Bone marrow (tissue), 2 donors: ENCODE measurements around the gene TRIM33.
A peak's percentile ranks its signal among the peaks of the same experiment; 100 is the strongest.

Experiments
- DNase-seq, 2 donors: peaks; one replicate each; lab custom pipeline; 2025; lab: John Stamatoyannopoulos, UW

Gene TRIM33

DNA sequence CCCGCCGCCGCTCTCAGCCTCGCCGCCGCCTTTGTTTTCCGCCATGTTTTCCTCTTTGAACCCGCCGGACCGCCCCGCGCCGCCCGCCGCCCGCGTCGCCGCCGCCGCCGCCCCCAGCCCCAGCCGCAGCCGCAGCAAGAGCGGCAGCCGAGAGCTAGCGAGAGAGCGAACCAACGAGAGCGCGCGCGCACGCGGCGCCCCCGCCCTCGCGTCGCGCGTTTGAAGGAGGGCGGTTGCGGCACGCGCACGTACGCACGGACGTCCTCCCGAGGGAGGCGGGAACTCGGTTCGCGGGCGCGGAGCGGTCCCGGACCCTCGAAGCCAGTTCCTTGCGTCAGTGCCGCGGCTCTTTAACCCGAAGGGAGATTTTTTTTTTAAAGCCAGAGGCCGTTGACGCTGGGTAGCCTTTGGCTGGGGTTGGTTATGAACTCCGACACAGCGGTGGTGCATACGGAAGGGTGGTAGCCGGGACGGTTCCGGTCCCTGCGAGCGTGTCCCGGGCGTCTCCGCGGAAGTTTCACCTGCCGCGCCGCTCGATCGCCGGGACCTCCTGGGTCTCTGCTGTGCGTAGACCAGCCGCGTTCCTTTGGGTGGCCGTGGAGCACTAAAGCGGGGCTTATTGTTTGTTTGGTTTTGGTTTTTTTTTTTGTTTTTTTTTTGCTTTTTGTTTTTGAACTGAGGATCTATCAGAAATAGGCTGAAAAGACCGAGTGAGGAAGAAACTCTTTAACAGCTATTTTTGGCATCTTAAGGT lies at the start of gene TRIM33:
Gene TRIM33 (minus strand): TSS at position 172 of the 754 bp plus-strand sequence. CDS start 127 bp downstream, at position 45.
- peak; percentile 64 to 81 for DNase-seq

DNA sequence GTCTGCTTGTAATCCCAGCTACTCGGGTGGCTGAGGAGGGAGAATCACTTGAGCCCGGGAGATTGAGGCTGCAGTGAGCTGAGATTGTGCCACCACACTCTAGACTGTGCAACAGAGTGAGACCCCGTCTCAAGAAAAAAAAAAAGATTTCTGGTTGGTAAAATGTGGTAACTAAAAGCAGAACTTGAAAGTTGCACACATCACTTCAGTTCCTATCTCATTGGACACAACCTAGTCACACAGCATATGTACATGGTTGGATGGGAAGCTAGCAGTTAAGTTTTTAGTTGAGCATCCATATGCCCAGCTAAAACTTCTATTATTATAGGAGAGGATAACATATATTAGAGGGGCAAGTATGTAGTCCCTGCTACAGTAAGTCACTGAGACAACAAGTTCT lies 48.4 kb upstream of the TRIM33 start:
- no peak for DNase-seq

GRCh38 chr1:114558544-114558943 lies 47.5 kb upstream of the TRIM33 start:
- DNase-seq, result no peak

DNA sequence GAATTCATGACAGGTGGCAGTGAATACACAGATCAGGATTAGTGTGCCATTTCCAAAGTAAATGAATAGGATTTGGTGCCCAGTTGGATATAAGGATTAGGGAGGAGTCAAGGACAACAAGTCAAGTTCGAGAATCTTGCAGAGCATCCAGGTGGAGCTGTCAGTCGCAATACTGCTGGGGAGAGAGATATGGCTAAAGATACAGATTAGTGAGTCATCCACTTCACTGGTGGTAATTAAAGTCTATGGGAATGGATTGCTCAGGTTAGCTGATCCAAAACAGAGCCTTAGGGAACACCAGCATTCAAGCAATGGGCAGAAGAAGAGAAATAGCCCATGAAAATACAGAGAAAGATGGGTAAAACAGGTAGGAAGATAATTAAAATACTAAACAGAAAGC lies 43.6 kb upstream of the TRIM33 start:
- no peak for DNase-seq

- no peak for DNase-seq
These were observed 41.2 kb upstream of the TRIM33 start for GRCh38 chr1:114552106-114552639.

DNA sequence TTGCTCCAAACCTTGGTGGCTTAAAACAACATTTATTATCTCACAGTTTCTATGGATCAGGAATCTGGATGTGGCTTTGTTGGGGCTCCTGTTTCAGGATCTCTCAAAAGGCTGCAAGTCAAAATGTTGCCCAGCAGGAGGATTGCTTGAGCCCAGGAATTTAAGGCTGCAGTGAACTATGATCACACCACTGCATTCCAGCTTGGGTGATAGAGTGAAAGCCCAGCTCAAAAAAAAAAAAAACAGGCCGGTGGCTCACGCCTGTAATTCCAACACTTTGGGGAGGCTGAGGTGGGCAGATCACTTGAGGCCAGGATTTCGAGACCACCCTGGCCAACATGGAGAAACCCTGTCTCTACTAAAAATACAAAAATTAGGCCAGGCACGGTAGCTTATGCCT lies 40.4 kb upstream of the TRIM33 start:
- no peak for DNase-seq

DNA sequence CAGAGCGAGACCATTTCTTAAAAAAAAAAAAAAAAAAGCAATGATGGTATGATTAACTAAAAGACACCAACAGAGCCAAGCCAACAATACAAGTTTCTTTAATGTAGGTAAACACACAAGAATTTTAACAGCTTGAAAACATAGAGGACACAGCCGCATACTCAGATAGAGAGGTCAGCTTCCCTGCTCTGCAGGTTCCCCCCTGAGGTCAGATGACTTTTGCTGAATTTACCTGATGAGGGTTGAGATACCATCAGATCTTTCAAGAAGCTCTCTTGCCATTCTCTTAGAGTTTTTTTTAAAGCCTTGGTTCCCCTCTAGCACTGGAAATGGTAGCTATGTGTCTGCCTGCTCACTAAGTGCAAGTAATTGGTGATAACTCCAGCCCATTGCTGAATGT lies 39.3 kb upstream of the TRIM33 start:
- no peak for DNase-seq

DNA sequence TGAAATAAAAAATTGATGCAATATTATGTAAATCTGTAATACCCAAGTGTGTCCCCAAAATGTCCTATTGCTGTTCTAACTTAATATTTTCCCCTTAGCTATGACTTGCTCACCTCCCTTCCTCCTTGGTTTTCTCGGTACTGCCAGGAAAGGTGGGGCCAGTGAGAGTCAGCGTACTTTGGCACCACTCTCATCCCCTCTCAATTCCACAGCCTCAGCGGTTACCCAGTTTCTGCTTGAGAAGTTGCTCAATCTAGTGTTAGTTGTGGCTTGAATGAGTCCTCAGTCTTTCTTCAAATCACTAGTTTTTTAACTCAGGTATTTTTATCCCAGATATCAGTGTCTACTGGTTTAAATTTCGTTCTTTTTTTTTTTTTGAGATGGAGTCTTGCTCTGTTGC lies 38.1 kb upstream of the TRIM33 start:
- DNase-seq, result no peak

DNA sequence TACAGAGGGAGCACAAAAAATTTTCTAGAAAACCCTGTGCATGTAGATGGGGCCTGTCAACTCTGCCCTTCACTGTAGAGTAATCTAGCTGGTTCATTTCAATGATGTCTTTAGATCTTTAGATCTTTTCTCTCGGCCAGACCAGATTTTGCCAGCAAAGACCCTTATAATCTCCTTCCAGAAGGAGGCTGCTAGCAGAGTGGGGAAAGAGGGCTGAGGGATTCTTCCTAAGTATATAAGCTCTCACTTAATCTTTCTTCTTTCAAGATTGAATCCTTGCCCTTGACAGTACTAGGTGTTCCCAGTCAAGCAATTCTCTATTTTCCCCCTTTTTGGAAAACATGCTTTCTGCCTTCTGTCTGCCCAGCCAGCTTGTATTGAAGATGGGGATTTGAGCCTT lies 36.1 kb upstream of the TRIM33 start:
- no peak for DNase-seq

DNA sequence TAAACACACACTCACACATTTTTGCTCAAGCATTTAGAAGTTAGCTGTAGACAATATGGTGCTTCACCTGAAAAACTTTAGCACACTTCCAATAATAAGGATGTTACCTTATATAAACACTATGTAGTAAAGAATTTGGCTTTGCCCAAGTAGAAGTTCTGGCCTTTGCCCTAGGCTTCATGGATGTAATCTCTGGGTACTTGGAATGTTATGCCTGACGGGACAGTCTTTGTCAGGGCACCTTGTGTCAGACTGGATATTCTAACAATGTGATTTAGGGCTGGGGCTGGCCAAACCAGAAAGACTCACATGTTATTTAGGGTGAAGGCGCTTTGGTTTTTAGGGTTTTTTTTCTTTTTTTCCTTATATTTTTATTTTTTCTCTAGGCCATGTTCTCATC lies 34.8 kb upstream of the TRIM33 start:
- no peak for DNase-seq

DNA sequence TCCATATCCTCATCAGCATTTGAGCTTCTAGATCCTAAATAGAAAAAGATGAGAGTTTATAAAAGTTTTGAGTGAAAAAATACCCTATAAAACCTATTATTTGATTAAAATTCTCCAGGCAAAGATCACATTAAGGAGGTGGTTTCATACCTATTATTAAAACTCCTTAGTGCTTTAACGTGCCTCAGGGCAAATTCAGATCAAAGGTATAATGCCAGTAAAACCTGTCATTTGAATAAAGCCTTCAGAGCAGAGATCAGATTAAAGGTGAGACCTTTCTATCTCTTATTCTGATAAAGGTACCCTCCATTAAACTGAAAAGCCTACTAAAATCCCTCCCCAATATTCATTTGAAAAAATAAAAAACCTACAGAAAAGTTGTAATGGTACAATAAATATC lies 34.3 kb upstream of the TRIM33 start:
- no peak for DNase-seq

GRCh38 chr1:114540821-114541220 lies 29.8 kb upstream of the TRIM33 start:
- no peak for DNase-seq

DNA sequence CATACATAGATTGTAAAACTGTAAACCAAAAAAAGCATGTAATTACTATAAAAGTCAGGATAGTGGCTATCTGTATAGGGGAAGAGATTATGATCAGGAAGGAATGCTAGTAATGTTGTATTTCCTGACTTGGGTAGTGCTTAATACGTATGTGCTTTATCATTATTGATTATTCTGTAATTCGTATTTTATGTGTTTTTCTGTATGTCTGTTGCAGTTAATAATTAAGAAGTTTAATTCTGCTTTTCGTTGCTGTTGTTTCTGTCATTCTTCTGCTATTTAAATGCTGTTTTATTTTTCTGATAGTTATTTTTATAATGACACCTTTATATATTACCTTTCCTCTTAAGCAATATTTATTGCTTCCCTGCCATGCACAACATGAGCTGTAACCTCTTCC lies 29.3 kb upstream of the TRIM33 start:
- DNase-seq, result no peak

DNA sequence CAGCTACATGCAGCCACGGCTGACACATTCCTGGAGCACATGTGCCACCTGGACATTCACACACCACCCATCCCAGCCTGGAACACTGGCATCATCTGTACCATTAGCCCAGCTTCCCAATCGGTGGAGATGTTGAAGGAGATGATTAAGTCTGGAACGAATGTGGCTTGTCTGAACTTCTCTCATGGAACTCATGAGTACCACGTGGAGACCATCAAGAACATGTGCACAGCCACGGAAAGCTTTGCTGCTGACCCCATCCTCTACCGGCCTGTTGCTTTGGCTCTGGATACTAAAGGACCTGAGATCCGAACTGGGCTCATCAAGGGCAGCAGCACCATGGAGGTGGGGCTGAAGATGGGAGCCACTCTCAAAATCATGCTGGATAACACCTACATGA lies 25.0 kb upstream of the TRIM33 start:
- DNase-seq, result no peak

- no peak for DNase-seq
These were observed 24.4 kb upstream of the TRIM33 start for GRCh38 chr1:114535401-114535800.

- no peak for DNase-seq
These were observed 20.1 kb upstream of the TRIM33 start for GRCh38 chr1:114531094-114531493.

GRCh38 chr1:114530224-114530623 lies 19.2 kb upstream of the TRIM33 start:
- DNase-seq, result no peak

GRCh38 chr1:114524944-114525343 lies 13.9 kb upstream of the TRIM33 start:
- no peak for DNase-seq

DNA sequence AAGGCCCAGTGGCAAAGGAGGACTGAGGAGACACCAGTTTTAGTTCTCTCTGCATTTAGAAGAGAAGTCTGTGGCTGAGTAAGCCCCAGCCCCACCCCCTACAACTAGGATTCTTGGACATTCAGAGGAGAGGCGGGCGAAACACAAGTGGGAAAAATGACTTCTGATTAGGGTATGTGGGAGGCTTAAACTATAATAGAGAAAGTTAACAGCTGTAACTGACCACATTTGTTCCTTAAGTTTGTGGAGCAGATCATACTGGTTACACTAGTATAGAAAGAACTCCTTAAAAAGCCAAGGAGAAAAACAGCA lies 11.2 kb upstream of the TRIM33 start:
- DNase-seq, result no peak

DNA sequence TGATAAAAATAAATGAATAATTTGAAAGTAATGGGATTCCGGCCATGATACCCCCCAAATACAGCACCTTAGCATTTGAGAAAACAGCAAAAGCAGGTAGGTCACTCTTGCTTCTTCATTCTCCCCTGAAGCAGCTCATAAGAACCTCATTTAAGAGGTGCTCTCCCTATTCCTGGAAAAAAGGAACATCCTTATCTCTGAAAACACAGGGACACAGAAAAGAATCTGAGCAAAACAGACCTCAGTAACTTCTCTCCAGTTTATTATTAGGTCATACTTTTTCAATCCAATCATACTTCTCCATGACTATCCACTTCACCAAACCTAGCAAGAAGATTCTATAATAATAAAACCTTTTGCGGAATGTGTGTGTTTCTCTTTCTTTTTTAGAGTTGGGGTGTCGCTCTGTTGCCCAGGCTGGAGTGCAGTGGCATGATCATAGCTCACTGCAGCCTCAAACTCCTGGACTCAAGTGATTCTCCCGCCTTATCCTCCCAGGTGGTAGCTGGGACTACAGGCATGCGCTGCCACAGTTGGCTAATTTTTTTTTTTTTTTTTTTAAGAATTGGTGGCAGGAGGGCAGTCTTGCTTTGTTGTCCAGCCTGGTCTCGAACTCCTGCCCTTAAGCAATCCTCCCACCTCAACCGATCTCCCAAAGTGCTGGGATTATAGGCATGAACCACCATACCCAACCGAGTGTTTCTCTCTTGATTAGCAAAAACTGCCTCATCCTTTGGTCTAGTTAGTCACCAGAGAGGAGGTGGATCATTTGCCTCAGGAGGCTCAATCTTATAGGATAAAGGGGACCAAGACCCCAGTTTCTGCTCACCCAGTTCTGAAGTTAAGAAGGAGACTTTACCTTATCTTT lies 10.6 kb upstream of the TRIM33 start:
- no peak for DNase-seq

DNA sequence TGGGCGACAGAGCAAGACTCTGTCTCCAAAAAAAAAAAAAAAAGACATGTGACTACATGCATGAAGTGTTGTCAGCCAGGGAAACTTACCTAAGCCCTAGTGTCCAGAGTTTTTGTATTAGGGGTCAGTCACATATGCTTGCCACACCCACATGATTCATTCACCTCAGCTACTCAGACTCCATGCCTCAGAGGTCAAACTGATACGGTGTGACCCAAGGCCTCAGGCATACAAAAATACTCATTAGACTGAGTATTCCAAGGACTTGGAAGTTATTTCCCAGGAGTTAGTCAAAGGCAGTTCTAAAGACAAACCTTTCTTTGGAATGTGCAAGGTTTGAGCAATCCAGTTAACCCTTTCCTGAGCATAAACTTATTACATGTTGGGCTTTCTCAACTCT lies 6.3 kb upstream of the TRIM33 start:
- DNase-seq, result no peak

GRCh38 chr1:114512595-114513280 lies 1.7 kb upstream of the TRIM33 start:
- DNase-seq, result no peak
